ENCODE results near the gene TRIM33.
A peak's percentile ranks its signal among the peaks of the same experiment; 100 is the strongest.

Gene TRIM33

GRCh38 chr1:114511032-114511785, at the start of gene TRIM33:
Gene TRIM33, minus strand, starts transcription at chr1:114511203. Its CDS starts 127 bp downstream, at chr1:114511076.
- DNase-seq (ENCODE audit: low read depth in 2 of 3, low spot score in 1 of 3): peak; percentile 79 to 88 (median 83)

- DNase-seq (ENCODE audit: low read depth in 2 of 3, low spot score in 1 of 3): no peak
Measured at GRCh38 chr1:114559356-114559755, 48.4 kb upstream of the TRIM33 start.

GRCh38 chr1:114558544-114558943, 47.5 kb upstream of the TRIM33 start:
- no peak for DNase-seq (ENCODE audit: low read depth in 2 of 3, low spot score in 1 of 3)

GRCh38 chr1:114554577-114554976, 43.6 kb upstream of the TRIM33 start:
- DNase-seq (ENCODE audit: low read depth in 2 of 3, low spot score in 1 of 3): no peak

- DNase-seq (ENCODE audit: low read depth in 2 of 3, low spot score in 1 of 3): no peak
Measured at GRCh38 chr1:114552106-114552639, 41.2 kb upstream of the TRIM33 start.

GRCh38 chr1:114551400-114551799, 40.4 kb upstream of the TRIM33 start:
- no peak for DNase-seq (ENCODE audit: low read depth in 2 of 3, low spot score in 1 of 3)

- DNase-seq (ENCODE audit: low read depth in 2 of 3, low spot score in 1 of 3): no peak
Measured at GRCh38 chr1:114550336-114550735, 39.3 kb upstream of the TRIM33 start.

- no peak for DNase-seq (ENCODE audit: low read depth in 2 of 3, low spot score in 1 of 3)
Measured at GRCh38 chr1:114549137-114549536, 38.1 kb upstream of the TRIM33 start.

- no peak for DNase-seq (ENCODE audit: low read depth in 2 of 3, low spot score in 1 of 3)
Measured at GRCh38 chr1:114547076-114547475, 36.1 kb upstream of the TRIM33 start.

- no peak for DNase-seq (ENCODE audit: low read depth in 2 of 3, low spot score in 1 of 3)
Measured at GRCh38 chr1:114545796-114546195, 34.8 kb upstream of the TRIM33 start.

- no peak for DNase-seq (ENCODE audit: low read depth in 2 of 3, low spot score in 1 of 3)
Measured at GRCh38 chr1:114545315-114545714, 34.3 kb upstream of the TRIM33 start.

GRCh38 chr1:114540821-114541220, 29.8 kb upstream of the TRIM33 start:
- no peak for DNase-seq (ENCODE audit: low read depth in 2 of 3, low spot score in 1 of 3)

- no peak for DNase-seq (ENCODE audit: low read depth in 2 of 3, low spot score in 1 of 3)
Measured at GRCh38 chr1:114540272-114540671, 29.3 kb upstream of the TRIM33 start.

- DNase-seq (ENCODE audit: low read depth in 2 of 3, low spot score in 1 of 3): no peak
Measured at GRCh38 chr1:114536043-114536442, 25.0 kb upstream of the TRIM33 start.

GRCh38 chr1:114535401-114535800, 24.4 kb upstream of the TRIM33 start:
- DNase-seq (ENCODE audit: low read depth in 2 of 3, low spot score in 1 of 3): no peak

GRCh38 chr1:114531094-114531493, 20.1 kb upstream of the TRIM33 start:
- DNase-seq (ENCODE audit: low read depth in 2 of 3, low spot score in 1 of 3): no peak

- DNase-seq (ENCODE audit: low read depth in 2 of 3, low spot score in 1 of 3): no peak
Measured at GRCh38 chr1:114530224-114530623, 19.2 kb upstream of the TRIM33 start.

- DNase-seq (ENCODE audit: low read depth in 2 of 3, low spot score in 1 of 3): no peak
Measured at GRCh38 chr1:114524944-114525343, 13.9 kb upstream of the TRIM33 start.

- no peak for DNase-seq (ENCODE audit: low read depth in 2 of 3, low spot score in 1 of 3)
Measured at GRCh38 chr1:114522264-114522575, 11.2 kb upstream of the TRIM33 start.

GRCh38 chr1:114521396-114522263, 10.6 kb upstream of the TRIM33 start:
- no peak for DNase-seq (ENCODE audit: low read depth in 2 of 3, low spot score in 1 of 3)

- DNase-seq (ENCODE audit: low read depth in 2 of 3, low spot score in 1 of 3): no peak
Measured at GRCh38 chr1:114517348-114517747, 6.3 kb upstream of the TRIM33 start.

GRCh38 chr1:114512595-114513280, 1.7 kb upstream of the TRIM33 start:
- no peak for DNase-seq (ENCODE audit: low read depth in 2 of 3, low spot score in 1 of 3)
